ENCODE results near the gene SCN2B. TPM values are rescaled to one million over a fixed set of nuclear protein-coding genes. Genes with fewer than 3 reads are reported as not detected.

The SCN2B gene
- not detected for total RNA-seq

- no peak for ATAC-seq
- Mint-ChIP-seq H3K36me3 (ENCODE audit: insufficient read depth) (no peaks in the 10 kb centered on the region), H3K9me3 (no peaks in the 10 kb centered on the region)
Observed at GRCh38 chr11:118175993-118176777, at the start of gene SCN2B. Gene SCN2B (minus strand): TSS chr11:118176639. CDS start chr11:118176431, 208 bp downstream.

GRCh38 chr11:118224511-118225188, 48.2 kb upstream of the SCN2B start, which contains the start of gene JAML:
Gene JAML (minus strand): TSS chr11:118225011. CDS start chr11:118214866, 10,145 bp downstream.
- peaks cover 56% of the 10 kb centered on the region for H3K4me1 Mint-ChIP-seq (ENCODE audit: low read depth)
- peaks cover 47% of the 10 kb centered on the region for H3K36me3 Mint-ChIP-seq (ENCODE audit: insufficient read depth)
- no peaks in the 10 kb centered on the region for H3K9me3 Mint-ChIP-seq
- peak within 1 kb of the TSS; percentile 82 for H3K4me3 Mint-ChIP-seq
- DNase-seq = peak; percentile 53
- ATAC-seq = peak; percentile 73 to 82
- no peaks in the 10 kb centered on the region for H3K27me3 Mint-ChIP-seq (ENCODE audit: low read depth)

More at GRCh38 chr11:118175993-118176777, at the start of gene SCN2B:
- Mint-ChIP-seq H3K4me1 (ENCODE audit: low read depth) (no peaks in the 10 kb centered on the region), H3K27me3 (ENCODE audit: low read depth) (peaks cover 9% of the 10 kb centered on the region), H3K4me3 (no peak within 1 kb of the TSS)
- DNase-seq = no peak

GRCh38 chr11:118223992-118224391, 47.6 kb upstream of the SCN2B start:
- DNase-seq (no peak), ATAC-seq (peak; percentile 9 to 14)
- Mint-ChIP-seq H3K4me1 (ENCODE audit: low read depth) (peaks cover 63% of the 10 kb centered on the region), H3K9me3 (no peaks in the 10 kb centered on the region), H3K36me3 (ENCODE audit: insufficient read depth) (peaks cover 44% of the 10 kb centered on the region), H3K27me3 (ENCODE audit: low read depth) (no peaks in the 10 kb centered on the region), H3K4me3 (peak overlapping the region; percentile 82)

GRCh38 chr11:118223570-118223969, 47.1 kb upstream of the SCN2B start:
- Mint-ChIP-seq H3K27me3 (ENCODE audit: low read depth) (no peaks in the 10 kb centered on the region), H3K36me3 (ENCODE audit: insufficient read depth) (peaks cover 46% of the 10 kb centered on the region), H3K9me3 (no peaks in the 10 kb centered on the region), H3K4me3 (peak overlapping the region; percentile 82), H3K4me1 (ENCODE audit: low read depth) (peaks cover 67% of the 10 kb centered on the region)
- DNase-seq = no peak
- ATAC-seq = peak; percentile 17 to 20

GRCh38 chr11:118222437-118222836, 46.0 kb upstream of the SCN2B start:
- peak overlapping the region; percentile 82 for H3K4me3 Mint-ChIP-seq
- peaks cover 34% of the 10 kb centered on the region for H3K36me3 Mint-ChIP-seq (ENCODE audit: insufficient read depth)
- no peaks in the 10 kb centered on the region for H3K27me3 Mint-ChIP-seq (ENCODE audit: low read depth)
- H3K4me1 Mint-ChIP-seq (ENCODE audit: low read depth) = peaks cover 79% of the 10 kb centered on the region
- ATAC-seq (no peak), DNase-seq (no peak)
- H3K9me3 Mint-ChIP-seq = no peaks in the 10 kb centered on the region

GRCh38 chr11:118221419-118221818, 45.0 kb upstream of the SCN2B start:
- peaks cover 28% of the 10 kb centered on the region for H3K36me3 Mint-ChIP-seq (ENCODE audit: insufficient read depth)
- H3K27me3 Mint-ChIP-seq (ENCODE audit: low read depth) = no peaks in the 10 kb centered on the region
- ATAC-seq (no peak), DNase-seq (no peak)
- peak overlapping the region; percentile 23 for H3K4me3 Mint-ChIP-seq
- peaks cover 88% of the 10 kb centered on the region for H3K4me1 Mint-ChIP-seq (ENCODE audit: low read depth)
- no peaks in the 10 kb centered on the region for H3K9me3 Mint-ChIP-seq

GRCh38 chr11:118219732-118220131, 43.3 kb upstream of the SCN2B start:
- Mint-ChIP-seq H3K4me3 (peak overlapping the region; percentile 70), H3K27me3 (ENCODE audit: low read depth) (no peaks in the 10 kb centered on the region), H3K4me1 (ENCODE audit: low read depth) (peaks cover 92% of the 10 kb centered on the region), H3K36me3 (ENCODE audit: insufficient read depth) (peaks cover 18% of the 10 kb centered on the region), H3K9me3 (no peaks in the 10 kb centered on the region)
- no peak for ATAC-seq
- DNase-seq = no peak

- H3K27me3 Mint-ChIP-seq (ENCODE audit: low read depth) = no peaks in the 10 kb centered on the region
- ATAC-seq = no peak
- H3K9me3 Mint-ChIP-seq = no peaks in the 10 kb centered on the region
- no peak for DNase-seq
- H3K4me1 Mint-ChIP-seq (ENCODE audit: low read depth) = peaks cover 94% of the 10 kb centered on the region
- peak overlapping the region; percentile 70 for H3K4me3 Mint-ChIP-seq
- peaks cover 18% of the 10 kb centered on the region for H3K36me3 Mint-ChIP-seq (ENCODE audit: insufficient read depth)
Observed at GRCh38 chr11:118219244-118219643, 42.8 kb upstream of the SCN2B start.

GRCh38 chr11:118217575-118217974, 41.1 kb upstream of the SCN2B start:
- peak; percentile 69 to 71 for ATAC-seq
- Mint-ChIP-seq H3K4me3 (peak overlapping the region; percentile 81), H3K36me3 (ENCODE audit: insufficient read depth) (peaks cover 30% of the 10 kb centered on the region), H3K4me1 (ENCODE audit: low read depth) (peaks cover 96% of the 10 kb centered on the region), H3K27me3 (ENCODE audit: low read depth) (no peaks in the 10 kb centered on the region), H3K9me3 (no peaks in the 10 kb centered on the region)
- DNase-seq = no peak

GRCh38 chr11:118216621-118217481, 40.4 kb upstream of the SCN2B start:
- ATAC-seq (peak; percentile 81 to 83), DNase-seq (peak; percentile 54)
- H3K36me3 Mint-ChIP-seq (ENCODE audit: insufficient read depth) = peaks cover 35% of the 10 kb centered on the region
- H3K4me3 Mint-ChIP-seq = peak overlapping the region; percentile 81
- H3K27me3 Mint-ChIP-seq (ENCODE audit: low read depth) = no peaks in the 10 kb centered on the region
- peaks cover 97% of the 10 kb centered on the region for H3K4me1 Mint-ChIP-seq (ENCODE audit: low read depth)
- no peaks in the 10 kb centered on the region for H3K9me3 Mint-ChIP-seq

GRCh38 chr11:118215765-118216164, 39.3 kb upstream of the SCN2B start:
- peak overlapping the region; percentile 81 for H3K4me3 Mint-ChIP-seq
- DNase-seq = no peak
- H3K27me3 Mint-ChIP-seq (ENCODE audit: low read depth) = no peaks in the 10 kb centered on the region

GRCh38 chr11:118215262-118215661, 38.8 kb upstream of the SCN2B start:
- peak overlapping the region; percentile 81 for H3K4me3 Mint-ChIP-seq
- ATAC-seq (no peak), DNase-seq (no peak)
- peaks cover 85% of the 10 kb centered on the region for H3K4me1 Mint-ChIP-seq (ENCODE audit: low read depth)
- H3K9me3 Mint-ChIP-seq = no peaks in the 10 kb centered on the region
- H3K36me3 Mint-ChIP-seq (ENCODE audit: insufficient read depth) = peaks cover 43% of the 10 kb centered on the region
- no peaks in the 10 kb centered on the region for H3K27me3 Mint-ChIP-seq (ENCODE audit: low read depth)

More at GRCh38 chr11:118215765-118216164, 39.3 kb upstream of the SCN2B start:
- ATAC-seq = no peak
- peaks cover 90% of the 10 kb centered on the region for H3K4me1 Mint-ChIP-seq (ENCODE audit: low read depth)
- no peaks in the 10 kb centered on the region for H3K9me3 Mint-ChIP-seq
- H3K36me3 Mint-ChIP-seq (ENCODE audit: insufficient read depth) = peaks cover 38% of the 10 kb centered on the region

- peaks cover 79% of the 10 kb centered on the region for H3K4me1 Mint-ChIP-seq (ENCODE audit: low read depth)
- no peaks in the 10 kb centered on the region for H3K9me3 Mint-ChIP-seq
- DNase-seq = no peak
- H3K4me3 Mint-ChIP-seq = peak overlapping the region; percentile 81
- H3K27me3 Mint-ChIP-seq (ENCODE audit: low read depth) = no peaks in the 10 kb centered on the region
- peaks cover 42% of the 10 kb centered on the region for H3K36me3 Mint-ChIP-seq (ENCODE audit: insufficient read depth)
- no peak for ATAC-seq
Observed at GRCh38 chr11:118214210-118214914, 37.9 kb upstream of the SCN2B start.
